ENCODE measurements around the gene SLC27A2. TPM values are rescaled to one million over a fixed set of nuclear protein-coding genes. Genes with fewer than 3 reads are reported as not detected.

Gene SLC27A2
- total and polyA plus RNA-seq, 2 donors (not counting 1 experiment from before 2014, with no cell fraction given) = 0.49 to 0.66 TPM

- Histone ChIP-seq H3K36me3 (ENCODE audit: control insufficient read depth, insufficient read depth, low read length) (no peaks in the 10 kb centered on the region), H3K9ac (ENCODE audit: insufficient read depth, low read length) (no peak overlapping the region), H3K4me2 (ENCODE audit: extremely low read depth, insufficient read depth, low read length) (no peak overlapping the region), H3K27ac (ENCODE audit: insufficient read depth, low read length) (no peak overlapping the region), H2AFZ (ENCODE audit: low read length) (no peak overlapping the region), H4K20me1 (ENCODE audit: control insufficient read depth, extremely low read depth, insufficient read depth, low read length) (no peaks in the 10 kb centered on the region), H3K4me1 (ENCODE audit: control insufficient read depth, extremely low read depth, insufficient read depth, low read length) (no peaks in the 10 kb centered on the region), H3K79me2 (ENCODE audit: control insufficient read depth, insufficient read depth, low read length) (no peaks in the 10 kb centered on the region), H3K4me3 (replicated peaks in 1 of 4; ENCODE audit: control extremely low read depth in 1 of 4, insufficient read depth in 1 of 4, low read depth in 3 of 4, low read length in 4 of 4) (no peak overlapping the region), H3K9me3 (ENCODE audit: control insufficient read depth, insufficient read depth, low read depth, low read length) (no peaks in the 10 kb centered on the region), H3K27me3 (ENCODE audit: control insufficient read depth, insufficient read depth, low read length) (no peaks in the 10 kb centered on the region)
- DNase-seq (ENCODE audit: low read depth in 2 of 2) = peak in 1 of 2 donors; percentile 19
- TF ChIP-seq EZH2 (IDR thresholded peaks at IDR 0.05; ENCODE audit: low read length, missing control alignments) = no peak
These were observed 96.5 kb downstream of the SLC27A2 start for GRCh38 chr15:50278496-50278895.

DNA sequence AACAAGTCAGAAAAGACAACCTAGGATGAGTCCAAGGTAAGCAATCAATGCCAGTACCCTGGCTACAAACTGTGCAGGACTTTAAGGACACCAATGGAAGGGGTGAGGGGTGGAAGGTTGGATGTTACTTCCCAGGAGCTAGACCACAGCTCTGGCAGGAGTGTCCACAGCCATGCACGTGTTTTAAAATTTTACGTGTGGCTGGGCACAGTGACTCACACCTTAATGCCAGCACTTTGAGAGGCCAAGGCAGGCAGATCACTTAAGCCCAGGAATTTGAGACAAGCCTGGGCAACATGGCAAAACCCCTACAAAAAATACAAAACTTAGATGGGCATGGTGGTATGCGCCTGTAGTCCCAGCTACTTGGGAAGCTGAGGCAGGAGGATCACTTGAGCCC is 98.3 kb downstream of the SLC27A2 start:
- TF ChIP-seq, protein P1, sequence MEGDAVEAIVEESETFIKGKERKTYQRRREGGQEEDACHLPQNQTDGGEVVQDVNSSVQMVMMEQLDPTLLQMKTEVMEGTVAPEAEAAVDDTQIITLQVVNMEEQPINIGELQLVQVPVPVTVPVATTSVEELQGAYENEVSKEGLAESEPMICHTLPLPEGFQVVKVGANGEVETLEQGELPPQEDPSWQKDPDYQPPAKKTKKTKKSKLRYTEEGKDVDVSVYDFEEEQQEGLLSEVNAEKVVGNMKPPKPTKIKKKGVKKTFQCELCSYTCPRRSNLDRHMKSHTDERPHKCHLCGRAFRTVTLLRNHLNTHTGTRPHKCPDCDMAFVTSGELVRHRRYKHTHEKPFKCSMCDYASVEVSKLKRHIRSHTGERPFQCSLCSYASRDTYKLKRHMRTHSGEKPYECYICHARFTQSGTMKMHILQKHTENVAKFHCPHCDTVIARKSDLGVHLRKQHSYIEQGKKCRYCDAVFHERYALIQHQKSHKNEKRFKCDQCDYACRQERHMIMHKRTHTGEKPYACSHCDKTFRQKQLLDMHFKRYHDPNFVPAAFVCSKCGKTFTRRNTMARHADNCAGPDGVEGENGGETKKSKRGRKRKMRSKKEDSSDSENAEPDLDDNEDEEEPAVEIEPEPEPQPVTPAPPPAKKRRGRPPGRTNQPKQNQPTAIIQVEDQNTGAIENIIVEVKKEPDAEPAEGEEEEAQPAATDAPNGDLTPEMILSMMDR (conservative IDR thresholded peaks at IDR 0.05 in 1 of 2, IDR thresholded peaks at IDR 0.05 in 1 of 2; ENCODE audit: low read depth in 1 of 2, low read length in 2 of 2) = no peak
- TF ChIP-seq EZH2 (IDR thresholded peaks at IDR 0.05; ENCODE audit: low read length, missing control alignments) = no peak
- Histone ChIP-seq H2AFZ (ENCODE audit: low read length) (no peak overlapping the region), H3K36me3 (ENCODE audit: control insufficient read depth, insufficient read depth, low read length) (no peaks in the 10 kb centered on the region), H3K27me3 (ENCODE audit: control insufficient read depth, insufficient read depth, low read length) (no peaks in the 10 kb centered on the region), H3K79me2 (ENCODE audit: control insufficient read depth, insufficient read depth, low read length) (no peaks in the 10 kb centered on the region), H4K20me1 (ENCODE audit: control insufficient read depth, extremely low read depth, insufficient read depth, low read length) (no peaks in the 10 kb centered on the region), H3K4me1 (ENCODE audit: control insufficient read depth, extremely low read depth, insufficient read depth, low read length) (no peaks in the 10 kb centered on the region), H3K4me2 (ENCODE audit: extremely low read depth, insufficient read depth, low read length) (no peak overlapping the region), H3K27ac (ENCODE audit: insufficient read depth, low read length) (no peak overlapping the region), H3K9ac (ENCODE audit: insufficient read depth, low read length) (no peak overlapping the region), H3K9me3 (ENCODE audit: control insufficient read depth, insufficient read depth, low read depth, low read length) (no peaks in the 10 kb centered on the region), H3K4me3 (replicated peaks in 1 of 4; ENCODE audit: control extremely low read depth in 1 of 4, insufficient read depth in 1 of 4, low read depth in 3 of 4, low read length in 4 of 4) (no peak overlapping the region)
- peak in 1 of 2 donors; percentile 45 for DNase-seq (ENCODE audit: low read depth in 2 of 2)

DNA sequence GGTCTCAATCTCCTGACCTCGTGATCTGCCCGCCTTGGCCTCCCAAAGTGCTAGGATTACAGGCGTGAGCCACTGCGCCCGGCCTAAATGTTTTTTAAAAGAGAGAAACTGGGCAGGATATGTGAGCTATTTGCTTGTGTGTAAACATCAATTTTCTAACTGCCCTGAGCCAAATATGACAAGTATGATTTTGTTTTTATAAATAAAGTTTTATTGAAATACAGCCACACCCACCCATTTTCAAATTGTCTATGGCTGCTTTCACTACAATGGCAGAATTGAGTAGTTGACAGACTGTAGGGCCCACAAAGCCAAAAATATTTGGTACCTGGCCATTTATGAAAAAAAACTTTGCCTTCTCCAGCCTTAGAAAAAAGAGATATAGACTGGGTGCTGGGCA is 99.4 kb downstream of the SLC27A2 start:
- Histone ChIP-seq H3K4me1 (ENCODE audit: control insufficient read depth, extremely low read depth, insufficient read depth, low read length) (no peaks in the 10 kb centered on the region), H3K79me2 (ENCODE audit: control insufficient read depth, insufficient read depth, low read length) (no peaks in the 10 kb centered on the region), H3K4me3 (replicated peaks in 1 of 4; ENCODE audit: control extremely low read depth in 1 of 4, insufficient read depth in 1 of 4, low read depth in 3 of 4, low read length in 4 of 4) (no peak overlapping the region), H4K20me1 (ENCODE audit: control insufficient read depth, extremely low read depth, insufficient read depth, low read length) (no peaks in the 10 kb centered on the region), H3K9ac (ENCODE audit: insufficient read depth, low read length) (no peak overlapping the region), H3K27me3 (ENCODE audit: control insufficient read depth, insufficient read depth, low read length) (no peaks in the 10 kb centered on the region), H3K36me3 (ENCODE audit: control insufficient read depth, insufficient read depth, low read length) (no peaks in the 10 kb centered on the region), H3K27ac (ENCODE audit: insufficient read depth, low read length) (no peak overlapping the region), H3K9me3 (ENCODE audit: control insufficient read depth, insufficient read depth, low read depth, low read length) (no peaks in the 10 kb centered on the region), H2AFZ (ENCODE audit: low read length) (no peak overlapping the region), H3K4me2 (ENCODE audit: extremely low read depth, insufficient read depth, low read length) (no peak overlapping the region)
- no peak for TF ChIP-seq EZH2 (IDR thresholded peaks at IDR 0.05; ENCODE audit: low read length, missing control alignments)
- TF ChIP-seq, protein P1 (conservative IDR thresholded peaks at IDR 0.05 in 1 of 2, IDR thresholded peaks at IDR 0.05 in 1 of 2; ENCODE audit: low read depth in 1 of 2, low read length in 2 of 2) = no peak
- no peak for DNase-seq (ENCODE audit: low read depth in 2 of 2)

Other genes with a start within 250 kb of the SLC27A2 start
- 7.4 and 19.5 TPM in 2 replicates for gene ATP8B4, start 63.0 kb upstream of the SLC27A2 start, total RNA-seq
- 1.5 and 3.5 TPM in 2 replicates for gene ATP8B4, start 63.0 kb upstream of the SLC27A2 start, polyA plus RNA-seq
- gene HDC, start 83.5 kb downstream of the SLC27A2 start, total RNA-seq = not detected in 2 replicates
- gene HDC, start 83.5 kb downstream of the SLC27A2 start, polyA plus RNA-seq = not detected in 2 replicates
- 39.0 and 40.1 TPM in 2 replicates for gene GABPB1, start 173.0 kb downstream of the SLC27A2 start, total RNA-seq
- gene GABPB1, start 173.0 kb downstream of the SLC27A2 start, polyA plus RNA-seq = 25.3 and 25.4 TPM in 2 replicates
- 37.8 and 52.2 TPM in 2 replicates for gene USP8, start 242.2 kb downstream of the SLC27A2 start, total RNA-seq
- gene USP8, start 242.2 kb downstream of the SLC27A2 start, polyA plus RNA-seq = 47.6 and 58.5 TPM in 2 replicates